Measurements from ENCODE around the gene SYT3.

The SYT3 gene

DNA sequence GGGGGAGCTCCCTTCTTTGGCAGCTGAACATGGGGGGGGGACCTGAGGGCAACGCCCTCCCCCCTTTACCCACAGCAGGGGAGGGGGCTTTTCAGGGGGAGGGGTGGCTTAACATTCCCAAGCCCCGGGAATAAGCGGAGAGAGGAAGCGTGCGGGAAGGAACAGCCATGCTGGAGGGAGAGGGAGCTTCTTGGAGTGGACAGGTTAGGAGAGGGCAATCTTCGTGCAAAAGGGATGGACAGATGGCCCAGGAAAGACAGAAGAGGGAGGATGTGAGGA is 20.3 kb upstream of the SYT3 start:
- DNase-seq (ENCODE audit: extremely low read depth, insufficient read length) = no peak
- no peaks in the 10 kb centered on the region for H3K36me3 ChIP-seq (ENCODE audit: control insufficient read depth, insufficient read depth, low read length)
- no peak overlapping the region for H3K4me3 ChIP-seq (replicated peaks; ENCODE audit: low read depth, low read length)
- H3K27me3 ChIP-seq (replicated peaks; ENCODE audit: control insufficient read depth, insufficient read depth, low read length) = peaks cover 2% of the 10 kb centered on the region
- TF ChIP-seq, protein P1, sequence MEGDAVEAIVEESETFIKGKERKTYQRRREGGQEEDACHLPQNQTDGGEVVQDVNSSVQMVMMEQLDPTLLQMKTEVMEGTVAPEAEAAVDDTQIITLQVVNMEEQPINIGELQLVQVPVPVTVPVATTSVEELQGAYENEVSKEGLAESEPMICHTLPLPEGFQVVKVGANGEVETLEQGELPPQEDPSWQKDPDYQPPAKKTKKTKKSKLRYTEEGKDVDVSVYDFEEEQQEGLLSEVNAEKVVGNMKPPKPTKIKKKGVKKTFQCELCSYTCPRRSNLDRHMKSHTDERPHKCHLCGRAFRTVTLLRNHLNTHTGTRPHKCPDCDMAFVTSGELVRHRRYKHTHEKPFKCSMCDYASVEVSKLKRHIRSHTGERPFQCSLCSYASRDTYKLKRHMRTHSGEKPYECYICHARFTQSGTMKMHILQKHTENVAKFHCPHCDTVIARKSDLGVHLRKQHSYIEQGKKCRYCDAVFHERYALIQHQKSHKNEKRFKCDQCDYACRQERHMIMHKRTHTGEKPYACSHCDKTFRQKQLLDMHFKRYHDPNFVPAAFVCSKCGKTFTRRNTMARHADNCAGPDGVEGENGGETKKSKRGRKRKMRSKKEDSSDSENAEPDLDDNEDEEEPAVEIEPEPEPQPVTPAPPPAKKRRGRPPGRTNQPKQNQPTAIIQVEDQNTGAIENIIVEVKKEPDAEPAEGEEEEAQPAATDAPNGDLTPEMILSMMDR (IDR thresholded peaks at IDR 0.05; ENCODE audit: insufficient read depth, low read length, poor library complexity, severe bottlenecking) = no peak

DNA sequence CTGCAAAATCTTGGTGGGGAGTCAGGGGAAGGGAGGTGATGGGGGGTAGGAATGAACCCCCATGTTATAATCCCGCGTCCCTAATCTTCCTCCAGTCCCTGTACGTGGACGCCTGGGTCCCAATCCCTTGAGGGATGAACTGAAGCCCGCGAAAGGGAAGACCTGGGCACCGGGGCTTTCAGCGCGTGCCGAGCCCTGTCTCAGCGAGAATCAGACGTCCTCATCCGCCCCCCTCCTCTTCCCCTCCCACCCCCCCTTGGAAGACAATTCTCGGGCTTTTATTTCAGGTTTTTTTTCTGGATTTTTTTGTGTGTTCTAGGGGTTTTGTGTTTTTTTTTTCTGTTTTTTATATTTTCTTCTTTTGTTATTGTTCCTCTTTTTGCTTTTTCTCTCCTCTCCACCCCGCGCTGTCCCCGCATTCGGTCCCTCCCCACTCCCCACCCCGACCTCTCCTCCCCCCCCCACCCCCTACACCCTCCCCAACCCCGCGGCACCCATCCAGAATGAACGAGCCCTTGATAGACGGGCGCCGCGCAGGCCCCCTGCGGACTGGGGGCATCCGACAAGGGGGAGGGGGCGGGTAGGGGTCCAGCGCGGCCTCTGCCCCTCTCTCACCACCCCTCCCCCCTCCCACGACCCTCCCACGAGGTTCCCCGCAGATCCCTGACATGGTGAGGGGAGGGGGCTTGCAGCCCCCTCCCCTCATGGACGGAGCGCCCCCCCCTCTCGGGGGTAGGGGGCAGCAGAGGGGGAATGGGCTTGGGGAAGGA is 19.8 kb upstream of the SYT3 start:
- TF ChIP-seq, protein P1 (IDR thresholded peaks at IDR 0.05; ENCODE audit: insufficient read depth, low read length, poor library complexity, severe bottlenecking) = no peak
- H3K27me3 ChIP-seq (replicated peaks; ENCODE audit: control insufficient read depth, insufficient read depth, low read length) = peaks cover 2% of the 10 kb centered on the region
- no peak overlapping the region for H3K4me3 ChIP-seq (replicated peaks; ENCODE audit: low read depth, low read length)
- no peaks in the 10 kb centered on the region for H3K36me3 ChIP-seq (ENCODE audit: control insufficient read depth, insufficient read depth, low read length)
- no peak for DNase-seq (ENCODE audit: extremely low read depth, insufficient read length)

- Histone ChIP-seq H3K4me3 (replicated peaks; ENCODE audit: low read depth, low read length) (peak overlapping the region; percentile 32), H3K27me3 (replicated peaks; ENCODE audit: control insufficient read depth, insufficient read depth, low read length) (peaks cover 2% of the 10 kb centered on the region), H3K36me3 (ENCODE audit: control insufficient read depth, insufficient read depth, low read length) (no peaks in the 10 kb centered on the region)
- TF ChIP-seq, protein P1 (IDR thresholded peaks at IDR 0.05; ENCODE audit: insufficient read depth, low read length, poor library complexity, severe bottlenecking) = no peak
- DNase-seq (ENCODE audit: extremely low read depth, insufficient read length) = peak; percentile 61
Observed at GRCh38 chr19:50658441-50659317, 19.0 kb upstream of the SYT3 start.

DNA sequence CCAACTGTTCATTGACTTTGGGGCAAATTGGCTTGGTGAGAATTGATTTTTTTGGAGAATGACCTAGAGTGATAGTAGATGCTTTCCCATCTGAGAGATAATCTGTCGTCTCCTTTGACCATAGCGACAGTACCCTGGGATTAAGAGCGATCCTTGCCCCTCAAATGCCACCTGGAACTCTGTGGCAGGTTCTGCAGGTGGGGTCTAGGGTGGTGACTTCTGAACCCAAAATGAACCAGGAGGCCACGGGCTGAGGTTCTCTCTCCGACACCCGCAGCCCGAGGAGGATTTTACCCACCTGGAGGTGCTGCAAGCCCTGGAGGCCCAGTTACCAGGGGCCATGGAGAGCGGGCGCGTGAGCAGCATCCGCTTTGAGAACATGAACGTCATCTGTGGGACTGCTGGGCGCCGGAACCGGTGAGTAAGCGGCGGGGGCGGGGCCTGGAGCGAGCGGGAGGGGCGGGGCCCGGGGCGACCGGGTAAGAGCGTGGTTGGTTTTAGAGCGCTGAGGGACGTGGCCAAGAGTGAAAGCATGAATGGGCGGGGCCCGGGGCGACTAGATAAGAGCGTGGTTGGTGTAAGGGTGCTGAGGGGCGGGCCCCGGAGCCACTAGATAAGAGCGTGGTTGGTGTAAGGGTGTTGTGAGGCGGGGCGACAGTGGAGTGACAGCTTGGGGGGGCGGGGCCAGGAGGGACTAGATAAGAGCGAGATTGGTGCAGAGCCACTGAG is 18.2 kb upstream of the SYT3 start:
- Histone ChIP-seq H3K36me3 (ENCODE audit: control insufficient read depth, insufficient read depth, low read length) (no peaks in the 10 kb centered on the region), H3K27me3 (replicated peaks; ENCODE audit: control insufficient read depth, insufficient read depth, low read length) (peaks cover 2% of the 10 kb centered on the region), H3K4me3 (replicated peaks; ENCODE audit: low read depth, low read length) (no peak overlapping the region)
- DNase-seq (ENCODE audit: extremely low read depth, insufficient read length) = peak; percentile 86
- TF ChIP-seq, protein P1 (IDR thresholded peaks at IDR 0.05; ENCODE audit: insufficient read depth, low read length, poor library complexity, severe bottlenecking) = no peak

GRCh38 chr19:50657222-50657669 is 17.6 kb upstream of the SYT3 start:
- H3K27me3 ChIP-seq (replicated peaks; ENCODE audit: control insufficient read depth, insufficient read depth, low read length) = peaks cover 2% of the 10 kb centered on the region
- H3K36me3 ChIP-seq (ENCODE audit: control insufficient read depth, insufficient read depth, low read length) = no peaks in the 10 kb centered on the region
- H3K4me3 ChIP-seq (replicated peaks; ENCODE audit: low read depth, low read length) = no peak overlapping the region
- DNase-seq (ENCODE audit: extremely low read depth, insufficient read length) = no peak
- TF ChIP-seq, protein P1 (IDR thresholded peaks at IDR 0.05; ENCODE audit: insufficient read depth, low read length, poor library complexity, severe bottlenecking) = no peak

All from GM06990 (cell line).